GM18951 (cell line): Measurements from ENCODE around the gene NDUFB2.
A peak's percentile ranks its signal among the peaks of the same experiment; 100 is the strongest.
"Not testable (repeated sequence)": the region's sequence is repeated elsewhere in the genome, so short reads cannot be mapped to it uniquely, and the experiment has no call there.

Experiments used
- POLR2A ChIP-seq: IDR thresholded peaks from 4 replicates; pipeline ENCODE4 v1.6.1; 2011; ENCODE audit warnings: mild to moderate bottlenecking; ENCODE audit not compliant: insufficient read length, insufficient read depth; ENCODE audit errors: extremely low read depth
- in situ Hi-C: fragments of 300-500 bp; cut with MboI; formaldehyde crosslinking; loops from one replicate; pipeline ENCODE4 v1.12.0; 2022; ENCODE audit warnings: low sequenced_read_pairs, mixed read lengths, inconsistent platforms; ENCODE audit not compliant: unreplicated experiment

NDUFB2 gene

GRCh38 chr7:140661124-140661523 is 35.4 kb upstream of the NDUFB2 start:
- in situ Hi-C loops: no loop called here
- no peak for TF ChIP-seq POLR2A

GRCh38 chr7:140662938-140663337 is 33.6 kb upstream of the NDUFB2 start:
- in situ Hi-C loops: not testable (repeated sequence)

- no peak for TF ChIP-seq POLR2A
- in situ Hi-C loops: no loop called here
Measured at GRCh38 chr7:140667476-140667875, 29.0 kb upstream of the NDUFB2 start.

GRCh38 chr7:140668641-140669040 is 27.9 kb upstream of the NDUFB2 start:
- no peak for TF ChIP-seq POLR2A
- in situ Hi-C loops: no loop called here

- in situ Hi-C loops: no loop called here
- TF ChIP-seq POLR2A: no peak
Measured at GRCh38 chr7:140669352-140669751, 27.2 kb upstream of the NDUFB2 start.

GRCh38 chr7:140669862-140670261 is 26.6 kb upstream of the NDUFB2 start:
- in situ Hi-C loops: not testable (repeated sequence)

GRCh38 chr7:140670343-140670935 is 26.1 kb upstream of the NDUFB2 start:
- in situ Hi-C loops: no loop called here
- no peak for TF ChIP-seq POLR2A

- in situ Hi-C loops: no loop called here
- no peak for TF ChIP-seq POLR2A
Measured at GRCh38 chr7:140671966-140672365, 24.5 kb upstream of the NDUFB2 start.

- in situ Hi-C loops: no loop called here
- peak; percentile 68 for TF ChIP-seq POLR2A
Measured at GRCh38 chr7:140672382-140673062, 24.0 kb upstream of the NDUFB2 start, which contains the start of gene ADCK2. Gene ADCK2, plus strand, starts transcription at chr7:140672945. Its CDS starts 386 bp downstream, at chr7:140673331.

GRCh38 chr7:140673063-140673773 is 23.3 kb upstream of the NDUFB2 start:
- in situ Hi-C loops: no loop called here
- TF ChIP-seq POLR2A: peak; percentile 46

- in situ Hi-C loops: no loop called here
- TF ChIP-seq POLR2A: no peak
Measured at GRCh38 chr7:140673774-140674155, 22.7 kb upstream of the NDUFB2 start.

GRCh38 chr7:140674356-140674800 is 22.1 kb upstream of the NDUFB2 start:
- TF ChIP-seq POLR2A: no peak
- in situ Hi-C loops: no loop called here

- in situ Hi-C loops: no loop called here
- TF ChIP-seq POLR2A: no peak
Measured at GRCh38 chr7:140674899-140675701, 21.4 kb upstream of the NDUFB2 start.

GRCh38 chr7:140675726-140676125 is 20.8 kb upstream of the NDUFB2 start:
- TF ChIP-seq POLR2A: no peak
- in situ Hi-C loops: no loop called here
